IMR-90 (cell line): Measurements from ENCODE around the gene PIK3IP1.
"Not testable (repeated sequence)": the region's sequence is repeated elsewhere in the genome, so short reads cannot be mapped to it uniquely, and the experiment has no call there.

Experiments used
- CTCF ChIP-seq: conservative IDR thresholded peaks from 2 replicates; pipeline ENCODE4 v1.5.1; 2012; ENCODE audit warnings: mild to moderate bottlenecking, low read depth, low read length, improper control_type of control experiment
- MAZ ChIP-seq: IDR thresholded peaks from 2 replicates; pipeline ENCODE4 v1.6.1; 2012; ENCODE audit warnings: low read depth, mild to moderate bottlenecking, low read length, improper control_type of control experiment, moderate library complexity, borderline replicate concordance
- POLR2A ChIP-seq: IDR thresholded peaks from 2 replicates; pipeline ENCODE4 v1.6.1; 2012; ENCODE audit warnings: mild to moderate bottlenecking, low read depth, low read length
- RFX5 ChIP-seq: IDR thresholded peaks from 2 replicates; pipeline ENCODE4 v1.8.0; 2012; ENCODE audit warnings: low read depth, mild to moderate bottlenecking, low read length, moderate library complexity
- USF2 ChIP-seq: fragments of 150-350 bp; IDR thresholded peaks from 2 replicates; pipeline ENCODE4 v1.6.1; 2017; ENCODE audit warnings: mild to moderate bottlenecking, antibody characterized with exemption, low read length, low read depth

GRCh38 chr22:31314220-31314619 is 21.9 kb upstream of the PIK3IP1 start:
- not testable (repeated sequence) for TF ChIP-seq CTCF, USF2, RFX5, POLR2A, MAZ
